Measurements from ENCODE around the gene CLOCK. TPM values are rescaled to one million over a fixed set of nuclear protein-coding genes. Genes with fewer than 3 reads are reported as not detected.

CLOCK gene
- total RNA-seq, 1 donor from 2014 or later, result 20.4 TPM

DNA sequence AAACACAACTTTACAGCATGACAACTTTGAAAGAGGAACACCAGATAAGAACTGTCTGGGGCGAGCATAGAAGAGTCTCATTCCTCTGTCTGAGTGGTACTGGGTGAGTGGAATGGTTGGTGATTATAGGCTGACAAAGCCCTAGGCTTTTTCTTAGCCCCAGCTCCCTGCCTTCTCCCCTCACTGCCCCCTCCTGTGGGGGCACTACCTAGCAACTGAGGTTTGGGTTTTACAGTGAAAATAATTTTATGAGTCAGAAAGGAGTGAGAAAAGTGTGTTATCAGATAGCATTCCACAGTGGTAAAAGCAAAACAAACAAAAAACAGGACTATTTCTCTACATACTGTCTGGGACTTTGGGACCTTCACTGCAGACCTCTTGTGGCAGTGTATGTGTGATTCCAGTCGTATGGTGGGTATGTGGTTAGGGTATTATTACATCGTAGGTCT lies 161.5 kb downstream of the CLOCK start:
- Mint-ChIP-seq H3K27me3 (ENCODE audit: unreplicated experiment) (no peaks in the 10 kb centered on the region), H3K9me3 (ENCODE audit: unreplicated experiment) (no peaks in the 10 kb centered on the region), H3K36me3 (ENCODE audit: unreplicated experiment) (no peaks in the 10 kb centered on the region), H3K4me1 (ENCODE audit: unreplicated experiment) (no peaks in the 10 kb centered on the region), H3K27ac (ENCODE audit: unreplicated experiment) (no peak overlapping the region), H3K4me3 (ENCODE audit: unreplicated experiment) (no peak overlapping the region)
- DNase-seq (ENCODE audit: extremely low spot score, unreplicated experiment), result no peak
- no peak for TF ChIP-seq CTCF (IDR thresholded peaks at IDR 0.05)

DNA sequence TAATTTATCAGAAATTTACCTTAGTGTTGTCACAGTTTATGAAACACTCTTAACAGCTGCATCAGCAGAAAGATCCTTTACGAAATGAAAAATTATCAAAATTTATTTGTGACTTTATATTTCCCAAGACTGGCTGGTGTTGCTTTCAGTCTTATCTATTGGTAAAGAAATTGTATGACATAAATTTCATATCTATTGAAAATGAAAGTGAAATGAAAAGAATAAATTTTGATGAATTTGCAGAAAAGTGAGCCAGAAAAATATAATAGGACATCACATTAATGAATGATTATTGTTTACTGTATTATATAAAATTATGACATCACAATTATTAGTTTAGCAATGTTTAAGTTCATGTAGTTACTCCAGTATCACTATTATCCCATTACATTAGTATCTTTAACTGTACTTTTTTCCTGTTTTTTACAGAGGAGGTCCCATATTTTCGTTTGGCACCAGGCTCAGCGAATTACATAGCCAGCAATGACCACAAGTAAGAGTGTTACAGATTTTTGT lies 164.2 kb downstream of the CLOCK start:
- Mint-ChIP-seq H3K27me3 (ENCODE audit: unreplicated experiment) (no peaks in the 10 kb centered on the region), H3K36me3 (ENCODE audit: unreplicated experiment) (no peaks in the 10 kb centered on the region), H3K4me3 (ENCODE audit: unreplicated experiment) (no peak overlapping the region), H3K9me3 (ENCODE audit: unreplicated experiment) (no peaks in the 10 kb centered on the region), H3K27ac (ENCODE audit: unreplicated experiment) (no peak overlapping the region), H3K4me1 (ENCODE audit: unreplicated experiment) (no peaks in the 10 kb centered on the region)
- TF ChIP-seq CTCF (IDR thresholded peaks at IDR 0.05), result no peak
- DNase-seq (ENCODE audit: extremely low spot score, unreplicated experiment), result no peak

GRCh38 chr4:55381502-55381901 lies 165.2 kb downstream of the CLOCK start:
- H3K4me1 Mint-ChIP-seq (ENCODE audit: unreplicated experiment), result no peaks in the 10 kb centered on the region
- no peak for DNase-seq (ENCODE audit: extremely low spot score, unreplicated experiment)
- H3K4me3 Mint-ChIP-seq (ENCODE audit: unreplicated experiment), result no peak overlapping the region
- H3K27me3 Mint-ChIP-seq (ENCODE audit: unreplicated experiment), result no peaks in the 10 kb centered on the region
- no peak for TF ChIP-seq CTCF (IDR thresholded peaks at IDR 0.05)
- H3K36me3 Mint-ChIP-seq (ENCODE audit: unreplicated experiment), result no peaks in the 10 kb centered on the region
- no peak overlapping the region for H3K27ac Mint-ChIP-seq (ENCODE audit: unreplicated experiment)
- no peaks in the 10 kb centered on the region for H3K9me3 Mint-ChIP-seq (ENCODE audit: unreplicated experiment)

DNA sequence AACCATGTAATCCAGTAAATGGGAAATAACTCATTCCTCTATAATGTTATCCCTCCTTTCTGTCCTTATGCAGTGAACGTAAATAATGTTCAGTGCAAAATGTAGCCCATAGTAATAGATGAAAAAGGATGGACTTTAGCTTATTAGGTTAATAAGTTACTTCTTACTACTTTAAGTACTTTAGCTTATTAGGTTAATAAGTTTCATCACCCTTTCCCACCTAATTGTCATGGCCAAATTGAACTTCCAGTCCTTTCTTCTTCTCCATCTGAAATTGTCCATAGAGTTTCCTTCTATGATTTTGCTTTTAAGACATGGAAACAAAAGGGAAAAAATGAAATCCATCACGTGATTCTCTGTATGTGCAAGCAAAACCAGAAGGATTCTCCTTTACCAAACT lies 166.1 kb downstream of the CLOCK start:
- DNase-seq (ENCODE audit: extremely low spot score, unreplicated experiment), result no peak
- no peak for TF ChIP-seq CTCF (IDR thresholded peaks at IDR 0.05)
- Mint-ChIP-seq H3K9me3 (ENCODE audit: unreplicated experiment) (no peaks in the 10 kb centered on the region), H3K4me1 (ENCODE audit: unreplicated experiment) (no peaks in the 10 kb centered on the region), H3K4me3 (ENCODE audit: unreplicated experiment) (no peak overlapping the region), H3K36me3 (ENCODE audit: unreplicated experiment) (no peaks in the 10 kb centered on the region), H3K27me3 (ENCODE audit: unreplicated experiment) (no peaks in the 10 kb centered on the region), H3K27ac (ENCODE audit: unreplicated experiment) (no peak overlapping the region)

- Mint-ChIP-seq H3K27ac (ENCODE audit: unreplicated experiment) (no peak overlapping the region), H3K4me1 (ENCODE audit: unreplicated experiment) (no peaks in the 10 kb centered on the region), H3K36me3 (ENCODE audit: unreplicated experiment) (peaks cover 4% of the 10 kb centered on the region), H3K4me3 (ENCODE audit: unreplicated experiment) (no peak overlapping the region), H3K9me3 (ENCODE audit: unreplicated experiment) (no peaks in the 10 kb centered on the region), H3K27me3 (ENCODE audit: unreplicated experiment) (no peaks in the 10 kb centered on the region)
- no peak for DNase-seq (ENCODE audit: extremely low spot score, unreplicated experiment)
- no peak for TF ChIP-seq CTCF (IDR thresholded peaks at IDR 0.05)
Observed at GRCh38 chr4:55378617-55379467, 167.9 kb downstream of the CLOCK start.
